HCT116 (cell line): Measurements from ENCODE around the gene JUN. TPM values are rescaled to one million over a fixed set of nuclear protein-coding genes. Genes with fewer than 3 reads are reported as not detected.

ENCODE experiments used
- ATAC-seq: fragments of 200-7000 bp; cut with Tn5 transposase; 2 replicates; pipeline ENCODE4 v1.9.1; 2020; ENCODE audit warnings: mild to moderate bottlenecking, moderate library complexity
- BruUV-seq: library from RNA; stranded (reverse); fragments of 400-500 nt; replicated peaks from 2 replicates; lab custom pipeline; 2021; lab: Mats Ljungman, UMichigan
- CTCF ChIA-PET: fragments of 300-600 bp; sonication (Branson Sonifier 250); formaldehyde crosslinking; loops from one replicate; lab custom pipeline; 2021; ENCODE audit warnings: antibody characterized with exemption; lab: Charles Lee
- POLR2A ChIA-PET: fragments of 300-600, 350-600 bp; sonication (Branson Sonifier 250); formaldehyde crosslinking; loops from one replicate; lab custom pipeline; 2021; ENCODE audit warnings: antibody characterized with exemption; lab: Charles Lee
- RAD21 ChIA-PET, 2 experiments: fragments of 300-600 bp; sonication (Branson Sonifier 250); formaldehyde crosslinking; loops; one replicate each; lab custom pipeline; 2023; ENCODE audit warnings: low total read pairs in 2 of 2; ENCODE audit not compliant: uncharacterized antibody in 2 of 2, unreplicated experiment in 2 of 2, low non-redundant PET in 1 of 2; lab: Charles Lee
- DNase-seq: peaks from one replicate; pipeline ENCODE4 v3.0.0-alpha.2; 2010; ENCODE audit warnings: low read depth, low spot score
- H2AFZ ChIP-seq: fragments of 200-600 bp; shearing (Covaris generic), sonication (generic); 2 replicates; pipeline ENCODE4 v1.6.1; 2017; ENCODE audit warnings: low read depth, mixed run types, mixed read lengths, antibody characterized with exemption, low read length; ENCODE audit not compliant: poor library complexity, severe bottlenecking
- H3K27ac ChIP-seq: 2 replicates; pipeline ENCODE4 v1.5.1; 2012; ENCODE audit warnings: low read depth, low read length
- H3K27me3 ChIP-seq: fragments of 200-600 bp; sonication (generic); 2 replicates; pipeline ENCODE4 v1.6.1; 2016; ENCODE audit warnings: mixed run types, low read length, mixed read lengths; ENCODE audit not compliant: insufficient read depth
- H3K36me3 ChIP-seq, 2 experiments: fragments of 200-500 bp in 1 of 2; fragments of 200-600 bp in 1 of 2; sonication (Bioruptor generic) in 1 of 2; sonication (generic) in 1 of 2; 2 replicates each; pipeline versions ENCODE4 v1.5.1 to v1.6.1; 2014 to 2016; ENCODE audit warnings: low read length in 2 of 2, inconsistent platforms in 1 of 2, mixed read lengths in 1 of 2, mixed run types in 1 of 2; ENCODE audit not compliant: insufficient read depth in 2 of 2, control insufficient read depth in 1 of 2
- H3K4me1 ChIP-seq, 2 experiments: fragments of 200-600 bp in 1 of 2; sonication (generic) in 1 of 2; 2 replicates each; pipeline versions ENCODE4 v1.5.1 to v1.6.1; 2012 to 2017; ENCODE audit warnings: low read length in 2 of 2, inconsistent platforms in 1 of 2, mild to moderate bottlenecking in 1 of 2, mixed read lengths in 1 of 2, mixed run types in 1 of 2, moderate library complexity in 1 of 2; ENCODE audit not compliant: insufficient read depth in 2 of 2, control insufficient read depth in 1 of 2
- H3K4me2 ChIP-seq: fragments of 200-600 bp; sonication (generic); 2 replicates; pipeline ENCODE4 v1.6.1; 2017; ENCODE audit warnings: mixed run types, low read length, mixed read lengths
- H3K4me3 ChIP-seq, 2 experiments: fragments of 200-600 bp in 1 of 2; sonication (generic) in 1 of 2; replicated peaks in 1 of 2; 2 replicates each; pipeline ENCODE4 v1.5.1; 2011 to 2016; ENCODE audit warnings: low read length in 2 of 2, control low read depth in 1 of 2, low read depth in 1 of 2, mild to moderate bottlenecking in 1 of 2, mixed read lengths in 1 of 2, mixed run types in 1 of 2
- H3K79me2 ChIP-seq: fragments of 200-600 bp; sonication (generic); 2 replicates; pipeline ENCODE4 v1.6.1; 2017; ENCODE audit warnings: mild to moderate bottlenecking, mixed run types, low read length, moderate library complexity, mixed read lengths; ENCODE audit not compliant: insufficient read depth
- H3K9ac ChIP-seq: fragments of 200-600 bp; sonication (generic); 2 replicates; pipeline ENCODE4 v1.6.1; 2016; ENCODE audit warnings: low read length, mixed read lengths
- H3K9me2 ChIP-seq: fragments of 200-600 bp; sonication (generic), shearing (Covaris generic); 2 replicates; pipeline ENCODE4 v1.6.1; 2017; ENCODE audit warnings: mixed run types, mild to moderate bottlenecking, moderate library complexity; ENCODE audit not compliant: insufficient read depth
- H3K9me3 ChIP-seq, 2 experiments: fragments of 200-500 bp in 1 of 2; fragments of 200-600 bp in 1 of 2; sonication (Bioruptor generic) in 1 of 2; sonication (generic) in 1 of 2; 2 replicates each; pipeline ENCODE4 v1.6.1; 2014 to 2017; ENCODE audit warnings: low read length in 2 of 2, mixed read lengths in 2 of 2, inconsistent platforms in 1 of 2, low read depth in 1 of 2, mild to moderate bottlenecking in 1 of 2, mixed run types in 1 of 2, moderate library complexity in 1 of 2; ENCODE audit not compliant: control insufficient read depth in 1 of 2, insufficient read depth in 1 of 2
- H4K20me1 ChIP-seq: fragments of 200-600 bp; sonication (generic), shearing (Covaris generic); 2 replicates; pipeline ENCODE4 v1.6.1; 2017; ENCODE audit warnings: mixed run types, mild to moderate bottlenecking, moderate library complexity; ENCODE audit not compliant: insufficient read depth
- ATF3 ChIP-seq: IDR thresholded peaks from 2 replicates; pipeline ENCODE4 v1.6.1; 2012
- CBX3 ChIP-seq: IDR thresholded peaks from 2 replicates; pipeline ENCODE4 v1.6.1; 2012; ENCODE audit warnings: low read depth
- EGR1 ChIP-seq: IDR thresholded peaks from 2 replicates; pipeline ENCODE4 v1.6.1; 2012; ENCODE audit warnings: low read depth
- ELF1 ChIP-seq: IDR thresholded peaks from 2 replicates; pipeline ENCODE4 v1.6.1; 2012; ENCODE audit warnings: low read depth, borderline replicate concordance
- EZH2 ChIP-seq: fragments of 200-600 bp; sonication (generic); IDR thresholded peaks from 2 replicates; pipeline ENCODE4 v1.6.1; 2017; ENCODE audit warnings: antibody characterized with exemption, mixed run types
- EZH2phosphoT487 ChIP-seq: fragments of 200-600 bp; IDR thresholded peaks from 2 replicates; pipeline ENCODE4 v1.6.1; 2018; ENCODE audit warnings: antibody characterized with exemption, borderline replicate concordance
- FOSL1 ChIP-seq: IDR thresholded peaks from 2 replicates; pipeline ENCODE4 v1.6.1; 2012; ENCODE audit warnings: low read depth
- JUND ChIP-seq: IDR thresholded peaks from 2 replicates; pipeline ENCODE4 v1.6.1; 2012
- POLR2A ChIP-seq: IDR thresholded peaks from 2 replicates; pipeline ENCODE4 v1.7.0; 2011; ENCODE audit warnings: borderline replicate concordance; ENCODE audit not compliant: insufficient read depth, insufficient read length; ENCODE audit errors: extremely low read depth
- POLR2AphosphoS5 ChIP-seq: IDR thresholded peaks from 2 replicates; pipeline ENCODE4 v1.6.1; 2011; ENCODE audit warnings: mild to moderate bottlenecking, low read depth, low read length, moderate library complexity
- RAD21 ChIP-seq: IDR thresholded peaks from 2 replicates; pipeline ENCODE4 v1.6.1; 2012; ENCODE audit warnings: low read depth, mild to moderate bottlenecking
- REST ChIP-seq: IDR thresholded peaks from 2 replicates; pipeline ENCODE4 v1.6.1; 2012; ENCODE audit warnings: low read depth
- SIN3A ChIP-seq: IDR thresholded peaks from 2 replicates; pipeline ENCODE4 v1.6.1; 2012; ENCODE audit warnings: low read depth
- SP1 ChIP-seq: IDR thresholded peaks from 2 replicates; pipeline ENCODE4 v1.6.1; 2012; ENCODE audit warnings: low read depth
- TCF7L2 ChIP-seq: IDR thresholded peaks from 2 replicates; pipeline ENCODE4 v1.7.0; 2011; ENCODE audit warnings: borderline replicate concordance, inconsistent platforms; ENCODE audit not compliant: insufficient read depth, insufficient read length; ENCODE audit errors: extremely low read depth
- ZBTB33 ChIP-seq: IDR thresholded peaks from 2 replicates; pipeline ENCODE4 v1.6.1; 2011; ENCODE audit warnings: mild to moderate bottlenecking, low read length, moderate library complexity; ENCODE audit not compliant: insufficient replicate concordance; ENCODE audit errors: extremely low read depth
- ZFX ChIP-seq: fragments of 450-650 bp; IDR thresholded peaks from 2 replicates; pipeline ENCODE4 v1.6.1; 2017
- ZNF274 ChIP-seq: fragments of 200-500 bp; sonication (Bioruptor generic); IDR thresholded peaks from 2 replicates; pipeline ENCODE4 v1.6.1; 2014; ENCODE audit warnings: mild to moderate bottlenecking, low read depth, low read length, inconsistent platforms
- intact Hi-C: fragments of 100-400 bp; cut with micrococcal nuclease; formaldehyde crosslinking; loops from 2 replicates; pipeline ENCODE4 v1.10.0; 2022
- total RNA-seq: library from RNA; stranded (reverse); gene quantifications from one replicate; pipeline ENCODE4 v1.2.1, GENCODE V29; 2021; ENCODE audit not compliant: unreplicated experiment
- TF ChIP-seq, protein P1 (sequence below), 3 experiments: fragments of 200-600 bp in 1 of 3; sonication (generic) in 1 of 3; IDR thresholded peaks in 2 of 3; conservative IDR thresholded peaks in 1 of 3; 2 replicates each; pipeline ENCODE4 v1.5.1; 2012 to 2017; ENCODE audit warnings: low read depth in 2 of 3, low read length in 2 of 3, antibody characterized with exemption in 1 of 3, borderline replicate concordance in 1 of 3, control low read depth in 1 of 3, mild to moderate bottlenecking in 1 of 3, mixed read lengths in 1 of 3, mixed run types in 1 of 3, moderate library complexity in 1 of 3; ENCODE audit not compliant: insufficient read depth in 1 of 3
- TF ChIP-seq, protein P2 (sequence below): IDR thresholded peaks from 2 replicates; pipeline ENCODE4 v1.6.1; 2012

JUN gene
- total RNA-seq, 1 experiment from 2014 or later: 18.7 TPM

- Histone ChIP-seq H3K27me3 (no peaks in the 10 kb centered on the region), H3K79me2 (peaks cover 15% of the 10 kb centered on the region), H3K9ac (peak overlapping the region; percentile 84), H3K4me3 (peak overlapping the region; percentile 61 to 79), H3K36me3 (no peaks in the 10 kb centered on the region), H3K9me2 (no peaks in the 10 kb centered on the region), H3K9me3 (no peaks in the 10 kb centered on the region), H3K4me2 (peak overlapping the region; percentile 85)
- DNase-seq: no peak
- CTCF ChIA-PET: interaction anchor here (0.6 kb wide), 2 partner anchors 322 to 974 kb away, joined by 3 read pairs; no protein-coding TSS in a partner anchor
- no TSS peak for BruUV-seq
- TF ChIP-seq EZH2phosphoT487 (no peak), JUND (no peak), SP1 (no peak), ZNF274 (no peak), RAD21 (no peak), POLR2AphosphoS5 (no peak), ELF1 (no peak), EGR1 (no peak), REST (no peak), ZFX (no peak), ZBTB33 (no peak), CBX3 (no peak), FOSL1 (no peak), TCF7L2 (no peak), EZH2 (no peak), POLR2A (no peak), SIN3A (no peak), ATF3 (no peak)
- TF ChIP-seq, protein P1, sequence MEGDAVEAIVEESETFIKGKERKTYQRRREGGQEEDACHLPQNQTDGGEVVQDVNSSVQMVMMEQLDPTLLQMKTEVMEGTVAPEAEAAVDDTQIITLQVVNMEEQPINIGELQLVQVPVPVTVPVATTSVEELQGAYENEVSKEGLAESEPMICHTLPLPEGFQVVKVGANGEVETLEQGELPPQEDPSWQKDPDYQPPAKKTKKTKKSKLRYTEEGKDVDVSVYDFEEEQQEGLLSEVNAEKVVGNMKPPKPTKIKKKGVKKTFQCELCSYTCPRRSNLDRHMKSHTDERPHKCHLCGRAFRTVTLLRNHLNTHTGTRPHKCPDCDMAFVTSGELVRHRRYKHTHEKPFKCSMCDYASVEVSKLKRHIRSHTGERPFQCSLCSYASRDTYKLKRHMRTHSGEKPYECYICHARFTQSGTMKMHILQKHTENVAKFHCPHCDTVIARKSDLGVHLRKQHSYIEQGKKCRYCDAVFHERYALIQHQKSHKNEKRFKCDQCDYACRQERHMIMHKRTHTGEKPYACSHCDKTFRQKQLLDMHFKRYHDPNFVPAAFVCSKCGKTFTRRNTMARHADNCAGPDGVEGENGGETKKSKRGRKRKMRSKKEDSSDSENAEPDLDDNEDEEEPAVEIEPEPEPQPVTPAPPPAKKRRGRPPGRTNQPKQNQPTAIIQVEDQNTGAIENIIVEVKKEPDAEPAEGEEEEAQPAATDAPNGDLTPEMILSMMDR (IDR thresholded peaks at IDR 0.05 in 2 of 3, conservative IDR thresholded peaks at IDR 0.05 in 1 of 3; ENCODE audit: borderline replicate concordance in 1 of 3, insufficient read depth in 1 of 3, low read depth in 2 of 3, low read length in 2 of 3): no peak; a peak in 2 of 6 replicates
- TF ChIP-seq, protein P2, sequence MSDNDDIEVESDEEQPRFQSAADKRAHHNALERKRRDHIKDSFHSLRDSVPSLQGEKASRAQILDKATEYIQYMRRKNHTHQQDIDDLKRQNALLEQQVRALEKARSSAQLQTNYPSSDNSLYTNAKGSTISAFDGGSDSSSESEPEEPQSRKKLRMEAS: no peak
- TF ChIP-seq, all 23 proteins: peak for 0
- Histone ChIP-seq H2AFZ (no peak overlapping the region), H4K20me1 (no peaks in the 10 kb centered on the region), H3K27ac (peak overlapping the region; percentile 89), H3K4me1 (peaks cover 10 to 27% of the 10 kb centered on the region in 2 experiments; a peak in 3 of 4 replicates)
- ChIA-PET POLR2A (interaction anchor here (1.2 to 2.6 kb wide), 2 partner anchors 32 to 97 kb away, joined by 3 to 9 read pairs; no protein-coding TSS in a partner anchor), RAD21 (no interaction called here)
- peak; percentile 6 for ATAC-seq
- intact Hi-C loops: loop anchor here (2.0 to 10.0 kb wide), 5 partner anchors 97 to 972 kb away; no protein-coding TSS in a partner anchor
These were observed 1.7 kb upstream of the JUN start for GRCh38 chr1:58785442-58786058.
